Sigmoid colon (tissue), 4 donors: Measurements from ENCODE around the gene RIC1.

Source experiments
- EP300 ChIP-seq, 4 donors: sonication (generic); formaldehyde crosslinking; IDR thresholded peaks; one replicate each; pipeline ENCODE4 v1.6.1; 2017; ENCODE audit warnings: antibody characterized with exemption in 4 of 4
- POLR2A ChIP-seq, 2 donors: fragments of 450-650 bp; IDR thresholded peaks; one replicate each; pipeline ENCODE4 v1.6.1; 2016; ENCODE audit warnings: antibody characterized with exemption in 2 of 2, mild to moderate bottlenecking in 2 of 2, moderate library complexity in 2 of 2

GRCh38 chr9:5825223-5825622 lies 196.3 kb downstream of the RIC1 start:
- no peak for TF ChIP-seq POLR2A (IDR thresholded peaks at IDR 0.05)
- no peak for TF ChIP-seq EP300 (IDR thresholded peaks at IDR 0.05)
